Glutamatergic neuron (in vitro differentiated cells): ENCODE measurements around the gene EFNA2. TPM values are rescaled to one million over a fixed set of nuclear protein-coding genes. Genes with fewer than 3 reads are reported as not detected.

Experiments used
- DNase-seq: peaks from one replicate; pipeline ENCODE4 v3.0.0; 2022
- H3K27ac Mint-ChIP-seq: one replicate; pipeline ENCODE4 v1.8.0; 2020; ENCODE audit warnings: mild to moderate bottlenecking, mixed read lengths, inconsistent platforms; ENCODE audit not compliant: unreplicated experiment
- H3K27me3 Mint-ChIP-seq: one replicate; pipeline ENCODE4 v1.8.0; 2020; ENCODE audit warnings: mild to moderate bottlenecking, moderate library complexity, mixed read lengths, inconsistent platforms; ENCODE audit not compliant: unreplicated experiment
- H3K36me3 Mint-ChIP-seq: one replicate; pipeline ENCODE4 v1.8.0; 2020; ENCODE audit warnings: mild to moderate bottlenecking, mixed read lengths, inconsistent platforms; ENCODE audit not compliant: unreplicated experiment
- H3K4me1 Mint-ChIP-seq: one replicate; pipeline ENCODE4 v1.8.0; 2020; ENCODE audit warnings: mild to moderate bottlenecking, low read depth, mixed read lengths, inconsistent platforms; ENCODE audit not compliant: unreplicated experiment
- H3K4me3 Mint-ChIP-seq: one replicate; pipeline ENCODE4 v1.8.0; 2020; ENCODE audit warnings: mild to moderate bottlenecking, mixed read lengths, inconsistent platforms; ENCODE audit not compliant: unreplicated experiment
- H3K9me3 Mint-ChIP-seq: one replicate; pipeline ENCODE4 v1.8.0; 2020; ENCODE audit warnings: mild to moderate bottlenecking, moderate library complexity, mixed read lengths, inconsistent platforms; ENCODE audit not compliant: unreplicated experiment
- long read RNA-seq: library from polyadenylated mRNA; unstranded; transcript quantifications from one replicate; pipeline ENCODE4 v2.0.0, GENCODE V29; 2020; ENCODE audit not compliant: unreplicated experiment
- total RNA-seq: library from RNA; stranded (reverse); fragmentation: NEBNext Ultra II Directional; extraction: Animal tissue kit (Norgen Biotek cat#: 25700); gene quantifications from one replicate; pipeline ENCODE4 v1.2.1, GENCODE V29; 2021; ENCODE audit not compliant: unreplicated experiment
- TF ChIP-seq, protein P1 (sequence below): fragments of 200-600 bp; sonication (generic); IDR thresholded peaks from one replicate; pipeline ENCODE4 v1.5.0; 2021; ENCODE audit not compliant: partially characterized antibody, unreplicated experiment

The EFNA2 gene
- 61.4 TPM for total RNA-seq
- long read RNA-seq, partial matches to known transcripts: 1 of 10 reads
- long read RNA-seq, other reads (novel, unspliced or antisense): 9 of 10 reads

DNA sequence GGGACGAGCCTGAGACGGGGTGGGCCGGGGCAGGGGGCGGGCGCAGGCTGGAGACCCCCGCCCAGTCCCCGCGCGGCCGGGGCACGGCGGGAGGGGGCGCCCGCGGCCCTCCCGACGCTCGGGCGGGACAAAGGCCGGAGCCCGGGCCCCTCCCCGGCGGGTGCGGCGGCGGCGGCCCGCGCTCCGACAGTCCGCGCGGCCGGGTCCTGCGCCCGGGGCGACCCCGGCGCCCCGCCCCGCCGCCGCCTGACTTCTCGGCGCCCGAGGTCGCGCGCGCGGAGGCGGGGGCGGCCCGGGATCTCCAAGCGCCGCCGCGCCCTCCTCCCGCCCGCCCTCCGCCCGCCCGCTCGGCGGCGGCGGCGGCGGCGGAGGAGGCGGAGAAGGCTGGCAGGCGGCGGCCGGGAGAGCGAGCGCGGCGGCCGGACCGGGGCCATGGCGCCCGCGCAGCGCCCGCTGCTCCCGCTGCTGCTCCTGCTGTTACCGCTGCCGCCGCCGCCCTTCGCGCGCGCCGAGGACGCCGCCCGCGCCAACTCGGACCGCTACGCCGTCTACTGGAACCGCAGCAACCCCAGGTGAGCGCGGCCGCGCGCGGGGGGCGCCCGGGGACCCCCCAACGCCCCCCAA is at the start of gene EFNA2:
EFNA2 (plus strand) TSS at position 137 of the 624 bp plus-strand sequence; CDS start at position 433, 296 bp downstream.
- no peak for DNase-seq
- Mint-ChIP-seq H3K27me3 (peaks cover 10% of the 10 kb centered on the region), H3K4me3 (peak within 1 kb of the TSS; percentile 85), H3K4me1 (no peaks in the 10 kb centered on the region), H3K27ac (peak within 1 kb of the TSS; percentile 78), H3K9me3 (peaks cover 4% of the 10 kb centered on the region), H3K36me3 (no peaks in the 10 kb centered on the region)
- TF ChIP-seq, protein P1, sequence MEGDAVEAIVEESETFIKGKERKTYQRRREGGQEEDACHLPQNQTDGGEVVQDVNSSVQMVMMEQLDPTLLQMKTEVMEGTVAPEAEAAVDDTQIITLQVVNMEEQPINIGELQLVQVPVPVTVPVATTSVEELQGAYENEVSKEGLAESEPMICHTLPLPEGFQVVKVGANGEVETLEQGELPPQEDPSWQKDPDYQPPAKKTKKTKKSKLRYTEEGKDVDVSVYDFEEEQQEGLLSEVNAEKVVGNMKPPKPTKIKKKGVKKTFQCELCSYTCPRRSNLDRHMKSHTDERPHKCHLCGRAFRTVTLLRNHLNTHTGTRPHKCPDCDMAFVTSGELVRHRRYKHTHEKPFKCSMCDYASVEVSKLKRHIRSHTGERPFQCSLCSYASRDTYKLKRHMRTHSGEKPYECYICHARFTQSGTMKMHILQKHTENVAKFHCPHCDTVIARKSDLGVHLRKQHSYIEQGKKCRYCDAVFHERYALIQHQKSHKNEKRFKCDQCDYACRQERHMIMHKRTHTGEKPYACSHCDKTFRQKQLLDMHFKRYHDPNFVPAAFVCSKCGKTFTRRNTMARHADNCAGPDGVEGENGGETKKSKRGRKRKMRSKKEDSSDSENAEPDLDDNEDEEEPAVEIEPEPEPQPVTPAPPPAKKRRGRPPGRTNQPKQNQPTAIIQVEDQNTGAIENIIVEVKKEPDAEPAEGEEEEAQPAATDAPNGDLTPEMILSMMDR: no peak

DNA sequence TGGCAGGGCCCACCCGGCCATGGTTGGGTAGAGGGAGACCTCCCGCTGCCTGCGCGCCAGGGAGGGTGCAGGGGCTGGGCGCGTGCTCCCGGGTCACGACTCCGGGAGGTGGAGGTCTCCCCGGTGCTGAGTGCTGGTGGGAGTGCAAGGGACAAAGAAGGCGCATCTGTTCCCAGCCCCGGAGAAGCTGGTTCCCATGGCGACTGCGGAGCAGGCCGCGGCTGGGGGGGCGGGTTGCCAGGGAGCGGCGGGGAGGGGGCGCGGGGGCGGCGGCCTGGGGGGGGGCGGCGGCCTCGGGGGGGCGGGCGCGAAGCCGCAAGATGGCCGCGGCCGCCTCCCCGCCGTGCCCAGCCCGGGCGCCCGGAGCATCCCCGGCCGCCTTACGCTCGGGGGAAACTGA is 49.1 kb upstream of the EFNA2 start:
- DNase-seq: peak; percentile 70
- Mint-ChIP-seq H3K27ac (no peak overlapping the region), H3K36me3 (no peaks in the 10 kb centered on the region), H3K27me3 (peaks cover 18% of the 10 kb centered on the region), H3K9me3 (peaks cover 18% of the 10 kb centered on the region), H3K4me1 (peaks cover 8% of the 10 kb centered on the region), H3K4me3 (no peak overlapping the region)
- TF ChIP-seq, protein P1: no peak

GRCh38 chr19:1237027-1237659 is 48.5 kb upstream of the EFNA2 start:
- Mint-ChIP-seq H3K36me3 (no peaks in the 10 kb centered on the region), H3K4me1 (peaks cover 6% of the 10 kb centered on the region), H3K4me3 (peak overlapping the region; percentile 52), H3K27me3 (peaks cover 20% of the 10 kb centered on the region), H3K27ac (no peak overlapping the region), H3K9me3 (peaks cover 18% of the 10 kb centered on the region)
- DNase-seq: no peak
- TF ChIP-seq, protein P1: no peak

GRCh38 chr19:1237754-1238368 is 47.8 kb upstream of the EFNA2 start, which contains the start of gene CBARP:
Gene CBARP, minus strand, starts transcription at chr19:1238005. Its CDS starts 1,905 bp downstream, at chr19:1236100.
- Mint-ChIP-seq H3K4me1 (peaks cover 2% of the 10 kb centered on the region), H3K27me3 (peaks cover 17% of the 10 kb centered on the region), H3K9me3 (peaks cover 14% of the 10 kb centered on the region), H3K27ac (peak within 1 kb of the TSS; percentile 48), H3K4me3 (peak within 1 kb of the TSS; percentile 75), H3K36me3 (no peaks in the 10 kb centered on the region)
- DNase-seq: peak; percentile 74
- TF ChIP-seq, protein P1: no peak
